Left cardiac atrium (tissue), 4 donors: Measurements from ENCODE around the gene PARD3B. TPM values are rescaled to one million over a fixed set of nuclear protein-coding genes. Genes with fewer than 3 reads are reported as not detected.
A peak's percentile ranks its signal among the peaks of the same experiment; 100 is the strongest.

Experiments
- ATAC-seq, 2 donors: fragments of 200-7000 bp; cut with Tn5 transposase; one replicate each; pipeline ENCODE4 v1.9.1; 2020; ENCODE audit warnings: mild to moderate bottlenecking in 2 of 2, moderate library complexity in 2 of 2
- DNase-seq: peaks from one replicate; pipeline ENCODE4 v3.0.0-alpha.2; 2020
- intact Hi-C, 2 donors: fragments of 100-400 bp; cut with DNase I; formaldehyde crosslinking; loops; one replicate each; pipeline versions ENCODE4 v1.14.1 to v1.15.1; 2022 to 2023
- total RNA-seq, 2 donors: library from RNA; stranded (reverse); fragmentation: NEBNext Ultra II Directional; extraction: Animal tissue kit (Norgen Biotek cat#: 25700); gene quantifications; one replicate each; pipeline ENCODE4 v1.2.1, GENCODE V29; 2021
- donor health status: DM: no; HTN: yes; CAD: no.
- donor health status: DM: no; HTN: yes; CAD: no; lungs with severe emphysema.
- donor health status: DM: yes; HTN: yes; CAD: no.
- donor health status: Dilated cardiomyopathy.

PARD3B gene
- total RNA-seq, 2 donors from 2014 or later: 12.5 to 12.6 TPM

DNA sequence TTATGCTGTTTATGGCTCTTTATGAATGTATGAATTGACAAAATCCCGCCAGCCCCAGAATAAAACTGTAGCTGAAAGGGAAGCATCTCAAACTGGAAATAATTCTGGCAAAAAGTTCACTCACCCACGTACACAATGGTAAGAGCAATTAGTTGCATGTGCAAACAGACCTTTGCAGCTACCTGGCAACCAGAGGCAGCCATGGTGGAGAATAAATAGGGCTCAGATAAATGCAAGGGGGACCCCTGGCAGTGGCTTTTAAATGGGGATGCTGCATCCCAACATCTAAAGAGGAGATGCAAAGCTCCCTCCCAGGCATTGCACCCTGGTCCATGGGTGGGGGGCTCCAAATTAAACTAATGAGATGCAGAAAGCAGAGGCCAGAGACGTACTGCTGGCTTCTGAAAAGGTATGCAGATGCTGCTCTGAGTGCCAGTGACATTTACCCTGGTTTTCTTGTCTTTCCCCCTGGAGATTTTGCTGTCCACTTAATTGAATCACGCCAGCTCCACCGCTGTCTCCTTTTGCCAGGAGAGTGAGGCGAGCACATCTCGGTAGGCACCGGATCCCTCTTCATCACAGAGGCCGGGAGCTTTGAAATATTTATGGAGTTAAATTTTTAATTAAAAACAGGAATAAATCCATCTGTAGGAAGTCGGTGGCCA is 1010.4 kb downstream of the PARD3B start:
- no peak for DNase-seq
- intact Hi-C loops: no loop called here
- no peak for ATAC-seq

DNA sequence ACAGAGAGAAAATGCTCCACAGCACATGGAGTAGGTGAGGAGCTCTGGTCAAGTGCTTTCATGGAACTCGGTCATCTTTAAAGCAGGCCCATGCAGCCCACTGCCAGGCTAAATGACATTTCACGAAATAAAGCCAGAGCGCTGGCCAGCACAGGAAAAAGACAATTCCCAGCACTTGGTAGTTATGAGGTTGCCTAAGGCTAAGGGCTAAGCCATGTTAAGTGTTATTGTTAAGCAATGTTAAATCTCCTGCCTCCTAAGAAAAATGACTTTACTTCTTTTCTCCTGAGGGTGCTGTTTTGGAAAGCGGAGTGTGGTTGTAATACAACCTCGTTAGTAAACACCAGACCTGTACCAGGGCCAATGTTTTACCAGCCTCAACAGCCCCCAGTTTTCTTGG is 1011.1 kb downstream of the PARD3B start:
- ATAC-seq: no peak
- intact Hi-C loops: no loop called here
- no peak for DNase-seq

- intact Hi-C loops: no loop called here
- DNase-seq (no peak), ATAC-seq (no peak)
These were observed 1011.7 kb downstream of the PARD3B start for GRCh38 chr2:205556841-205557539.

DNA sequence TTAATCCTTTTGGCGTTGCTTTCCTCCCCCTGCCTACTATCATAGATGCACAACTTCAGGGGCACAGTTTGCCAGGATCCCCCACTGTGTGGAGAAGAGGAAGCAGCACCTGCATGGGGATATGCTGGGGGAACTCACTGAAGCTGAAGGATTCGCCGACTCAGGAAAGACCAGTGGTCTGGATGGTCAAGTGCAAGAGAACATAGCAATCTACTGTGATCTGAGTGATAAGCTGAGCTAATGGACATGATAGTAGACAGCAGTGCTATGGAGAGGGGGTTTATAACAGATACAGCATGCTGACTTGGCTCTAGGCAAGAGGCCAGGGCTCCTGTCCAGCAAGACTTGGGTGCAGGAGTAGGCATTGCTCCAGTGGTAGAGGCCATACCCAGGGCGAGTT is 1012.6 kb downstream of the PARD3B start:
- intact Hi-C loops: no loop called here
- no peak for ATAC-seq
- no peak for DNase-seq

- no peak for DNase-seq
- intact Hi-C loops: no loop called here
- ATAC-seq: no peak
These were observed 1016.2 kb downstream of the PARD3B start for GRCh38 chr2:205561441-205561840.

DNA sequence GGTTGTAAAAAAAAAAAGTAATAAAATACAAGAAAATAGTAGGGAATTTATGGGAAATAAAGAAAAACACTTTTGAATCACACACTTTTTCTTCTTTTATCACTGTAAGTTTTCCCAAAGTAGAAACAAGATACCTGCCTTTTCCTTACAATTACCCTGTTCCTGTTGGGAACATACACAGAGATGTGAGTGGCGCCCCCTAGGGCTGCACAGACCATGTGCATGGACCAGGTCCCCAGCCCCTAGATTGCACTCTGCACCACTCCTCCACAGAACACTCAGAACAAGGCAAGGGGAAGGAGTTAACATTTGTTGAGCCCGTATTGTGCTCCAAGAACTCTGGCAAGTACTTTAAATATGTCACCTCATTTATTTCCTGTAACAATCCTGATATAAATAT is 1018.4 kb downstream of the PARD3B start:
- no peak for ATAC-seq
- intact Hi-C loops: no loop called here
- peak; percentile 42 for DNase-seq

DNA sequence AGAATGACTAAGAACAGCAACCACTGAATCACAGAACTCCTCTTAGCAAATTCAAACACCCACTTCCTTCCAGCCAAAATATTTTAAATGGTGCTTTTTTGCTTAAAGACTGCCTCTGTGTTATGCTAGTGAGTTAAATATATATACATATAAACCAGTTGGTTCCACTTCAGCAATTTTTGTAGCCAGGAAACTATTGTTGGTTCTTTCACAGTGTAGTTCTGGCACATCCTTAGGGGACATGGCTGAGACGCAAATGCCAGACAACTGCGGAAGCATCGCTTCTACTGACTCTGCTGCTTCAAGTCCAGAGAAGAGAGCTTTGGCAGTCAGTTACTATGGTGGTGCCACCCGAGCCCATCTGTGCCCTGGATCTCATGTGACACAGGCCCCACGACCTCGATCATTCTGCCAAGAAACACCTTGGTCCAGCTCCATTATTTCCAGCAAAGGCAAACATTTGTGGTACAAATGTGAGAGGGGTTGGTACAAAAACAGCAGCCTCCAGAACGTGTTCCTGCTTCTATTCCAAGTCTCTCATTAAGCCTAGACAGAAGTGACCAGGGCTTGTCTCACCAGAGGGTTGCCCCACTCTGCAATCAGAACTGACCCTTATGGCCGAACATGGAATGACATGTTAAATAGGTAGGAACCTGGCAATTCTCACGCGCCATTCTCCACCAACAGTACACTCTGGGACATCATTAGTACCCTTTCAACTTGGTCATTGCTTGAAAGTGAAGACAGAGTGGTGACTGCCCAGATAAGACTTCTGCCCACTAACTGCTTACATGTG is 1019.3 kb downstream of the PARD3B start:
- no peak for ATAC-seq
- DNase-seq: no peak
- intact Hi-C loops: no loop called here

GRCh38 chr2:205565142-205565522 is 1019.9 kb downstream of the PARD3B start:
- ATAC-seq: no peak
- intact Hi-C loops: no loop called here
- DNase-seq: no peak

DNA sequence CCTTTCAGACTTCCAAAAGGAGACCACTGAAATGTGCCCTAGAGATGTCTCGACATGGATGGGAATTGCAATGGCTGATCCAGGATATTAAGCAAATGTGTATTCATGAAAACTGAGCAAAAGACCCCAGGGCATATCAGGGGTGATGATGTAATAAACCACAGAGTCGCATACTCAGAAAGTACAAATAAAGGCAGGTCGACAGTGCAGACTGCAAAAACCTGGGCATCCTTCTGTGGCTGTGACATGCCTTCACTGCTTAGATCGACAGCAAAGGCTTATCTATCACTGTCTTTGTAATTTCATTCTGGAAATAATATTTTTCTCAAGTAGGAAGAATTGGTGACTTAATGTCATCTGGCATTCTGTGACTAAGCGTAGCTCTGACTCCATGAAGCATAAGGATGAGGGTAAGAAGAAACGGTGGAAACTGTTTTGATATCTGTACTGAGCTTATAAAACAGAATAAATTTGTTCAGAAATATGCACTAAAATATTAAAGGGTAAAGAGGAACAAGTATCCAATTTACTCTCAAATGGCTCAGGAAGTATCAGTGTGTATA is 1021.4 kb downstream of the PARD3B start:
- ATAC-seq (no peak), DNase-seq (no peak)
- intact Hi-C loops: no loop called here

GRCh38 chr2:205568620-205569019 is 1023.3 kb downstream of the PARD3B start:
- ATAC-seq (no peak), DNase-seq (no peak)
- intact Hi-C loops: no loop called here

GRCh38 chr2:205570648-205571047 is 1025.4 kb downstream of the PARD3B start:
- intact Hi-C loops: no loop called here

DNA sequence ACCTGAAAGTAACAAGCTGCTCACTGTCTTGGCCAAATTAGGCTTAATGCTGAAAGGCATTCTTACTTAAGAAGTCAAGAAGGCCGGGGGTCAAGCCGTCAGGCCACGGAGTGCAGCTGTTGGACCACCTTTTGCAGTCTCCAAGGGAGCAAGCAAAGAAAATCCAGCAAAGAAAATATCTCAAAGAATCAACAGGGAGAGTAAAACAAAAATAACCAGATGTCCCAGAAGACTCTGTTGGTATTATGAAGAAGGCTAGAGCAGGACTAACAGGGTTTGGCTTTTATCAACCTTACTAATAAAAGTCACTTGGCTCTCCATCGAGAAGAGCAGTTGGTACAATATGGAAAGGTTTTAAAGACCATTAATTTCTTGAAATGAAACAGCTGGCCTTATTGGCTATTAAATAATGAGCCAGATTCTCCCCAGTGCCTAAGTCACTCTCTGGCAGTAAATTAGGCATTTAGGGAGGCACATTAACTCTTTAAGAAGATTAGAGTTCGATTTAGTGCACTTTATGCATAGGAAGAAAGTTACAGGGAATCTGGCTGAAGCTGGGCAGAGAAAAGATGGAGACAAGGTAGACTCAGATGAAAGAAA is 1026.2 kb downstream of the PARD3B start:
- ATAC-seq (no peak), DNase-seq (no peak)
- intact Hi-C loops: no loop called here

More at GRCh38 chr2:205570648-205571047, 1025.4 kb downstream of the PARD3B start:
- ATAC-seq: no peak
- no peak for DNase-seq

GRCh38 chr2:205574001-205574400 is 1028.7 kb downstream of the PARD3B start:
- intact Hi-C loops: no loop called here
- ATAC-seq (no peak), DNase-seq (no peak)

DNA sequence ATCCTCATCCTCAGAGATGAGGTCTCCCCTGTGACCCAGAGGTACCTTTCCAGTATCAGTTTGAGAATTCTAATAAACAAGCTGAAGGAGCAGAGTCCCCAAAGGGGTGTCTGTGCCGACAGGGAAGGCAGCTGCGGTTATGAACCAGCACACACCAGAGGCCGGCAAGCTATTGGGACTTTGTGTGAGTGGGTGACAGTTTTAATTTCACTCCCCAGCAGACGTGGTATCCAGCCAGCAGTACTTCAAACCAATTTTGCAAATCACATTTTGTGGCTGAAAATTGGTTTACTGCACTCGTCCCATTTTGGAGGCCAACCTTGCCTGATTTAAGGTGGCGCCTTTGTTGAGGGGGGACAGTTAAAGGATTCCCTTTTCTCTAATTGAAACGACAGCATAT is 1034.1 kb downstream of the PARD3B start:
- ATAC-seq: no peak
- no peak for DNase-seq
- intact Hi-C loops: no loop called here

DNA sequence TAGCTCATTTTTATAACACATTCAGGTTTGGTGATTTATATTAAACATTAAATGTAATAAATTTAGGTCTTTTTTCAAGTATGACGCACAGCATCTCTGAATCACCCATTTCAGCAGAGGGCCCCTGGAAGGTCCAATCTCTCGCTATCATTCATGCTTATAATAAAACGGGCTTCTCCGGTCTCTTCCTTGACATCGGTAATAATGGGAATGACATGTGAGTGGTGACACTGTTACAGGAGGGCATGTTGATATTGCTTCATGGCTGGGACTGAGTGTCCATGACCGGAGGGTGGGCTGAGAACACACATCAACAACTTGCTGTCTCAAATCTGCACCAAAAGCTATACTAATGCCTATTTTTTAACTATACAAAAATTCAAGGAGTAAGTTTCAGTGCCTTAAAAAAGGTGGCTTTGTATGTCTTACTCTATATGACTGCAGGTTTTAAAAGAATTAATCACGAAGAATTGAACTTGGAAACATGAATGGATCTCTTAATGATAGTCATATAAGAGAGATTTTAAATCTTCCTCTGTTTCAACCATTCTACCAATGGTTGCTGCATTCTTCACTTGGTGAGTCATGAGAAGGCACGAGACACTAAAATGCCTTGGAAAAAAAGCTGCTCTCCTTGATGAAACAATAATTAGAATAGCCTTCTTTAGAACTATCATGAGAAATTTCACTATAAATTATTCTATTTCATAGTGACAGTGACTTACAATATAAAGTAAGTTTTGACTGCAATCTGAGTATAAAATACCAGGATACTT is 1035.1 kb downstream of the PARD3B start:
- DNase-seq (no peak), ATAC-seq (no peak)
- intact Hi-C loops: no loop called here

DNA sequence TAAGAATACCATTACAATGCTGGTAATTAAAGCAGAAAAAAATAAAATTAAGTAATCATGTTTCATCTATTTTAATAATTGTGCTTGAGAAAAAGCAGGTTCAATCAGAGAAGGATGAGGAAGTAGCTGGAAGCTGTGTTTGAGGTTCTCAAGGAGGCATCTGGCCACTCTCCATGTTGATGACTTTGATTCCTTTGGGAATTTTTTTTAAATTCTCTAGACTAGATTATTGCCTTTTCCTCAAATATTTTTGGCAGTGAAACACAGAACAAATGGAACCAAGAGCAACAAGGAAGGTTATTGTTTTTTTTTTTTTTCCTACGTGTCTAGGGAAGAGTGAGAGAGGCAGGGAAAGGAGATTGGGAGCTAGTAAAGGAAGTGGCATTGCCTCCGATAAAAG is 1037.1 kb downstream of the PARD3B start:
- ATAC-seq: no peak
- intact Hi-C loops: no loop called here
- DNase-seq: no peak

DNA sequence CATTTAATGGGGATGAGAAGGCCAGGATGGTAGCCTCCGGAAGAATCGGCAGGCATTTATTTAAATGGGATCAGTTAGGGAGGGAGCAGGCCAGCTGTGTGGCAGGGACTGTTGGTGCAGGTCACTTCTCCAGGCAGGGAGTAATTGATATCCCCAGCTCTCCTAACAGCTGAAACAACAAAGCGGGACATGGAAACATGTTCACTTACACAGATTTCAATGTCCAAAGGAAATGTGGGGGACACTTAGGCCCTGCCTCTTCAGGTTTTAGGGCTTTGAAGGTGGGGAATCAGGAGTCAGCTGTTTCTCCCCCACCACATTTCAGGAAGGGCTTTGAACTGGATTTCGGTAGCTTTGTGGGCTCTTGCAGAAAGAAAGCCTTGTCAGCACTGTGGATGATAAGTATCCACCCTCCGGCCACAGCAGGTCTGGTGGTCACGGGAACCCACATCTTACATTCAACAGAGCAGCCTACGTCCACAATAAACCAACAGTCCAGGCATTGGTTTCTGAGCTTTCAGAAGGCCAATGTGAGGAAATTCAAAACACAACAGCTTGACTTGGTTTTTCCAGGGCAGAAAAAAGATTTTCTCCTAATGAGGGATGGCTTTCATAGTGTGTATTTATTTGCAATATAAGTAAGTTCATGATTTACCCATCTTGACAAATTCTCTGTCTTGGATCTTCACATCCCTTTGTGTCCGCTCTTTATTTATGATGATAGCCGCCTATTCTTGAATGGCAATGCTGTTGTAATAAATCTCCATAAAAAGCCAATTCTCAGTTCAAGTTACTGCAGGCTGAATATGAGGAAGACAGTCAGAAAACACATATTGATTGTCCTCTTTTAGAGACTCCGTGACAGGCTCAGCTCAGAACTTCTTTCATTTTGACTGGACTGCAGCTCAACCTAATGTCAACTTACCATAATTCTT is 1040.4 kb downstream of the PARD3B start:
- no peak for ATAC-seq
- intact Hi-C loops: no loop called here

DNA sequence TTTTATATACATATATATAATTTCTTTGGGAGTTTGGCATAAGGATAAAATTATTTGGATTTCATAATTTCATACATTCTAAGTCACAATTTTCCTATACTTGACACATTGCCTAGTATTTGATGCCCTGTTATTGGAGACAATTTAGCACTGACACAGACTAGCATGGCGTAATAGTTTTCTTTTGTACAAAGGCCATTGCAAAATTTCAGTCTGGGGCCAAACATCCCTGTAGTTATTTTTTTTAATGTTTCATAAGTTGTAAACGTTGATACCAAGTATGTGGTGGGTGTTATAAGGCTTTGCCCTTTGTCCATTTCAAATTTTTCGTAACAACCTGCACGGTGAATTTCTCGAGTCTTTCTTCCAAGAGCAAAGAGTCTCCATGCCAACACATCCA is 1041.4 kb downstream of the PARD3B start:
- no peak for DNase-seq

More for the DNA sequence above, 1040.4 kb downstream of the PARD3B start:
- no peak for DNase-seq

More for the DNA sequence above, 1041.4 kb downstream of the PARD3B start:
- ATAC-seq: no peak
- intact Hi-C loops: no loop called here
